GM19238 (cell line): ENCODE results near the gene C13orf46.

Experiments
- DNase-seq: peaks from one replicate; pipeline ENCODE4 v3.0.0; 2011; ENCODE audit warnings: low spot score; ENCODE audit not compliant: insufficient read length

The C13orf46 gene

GRCh38 chr13:113939944-113940297 is 34.0 kb downstream of the C13orf46 start:
- DNase-seq, result no peak

- DNase-seq, result no peak
Measured at GRCh38 chr13:113939129-113939943, 34.5 kb downstream of the C13orf46 start.

- no peak for DNase-seq
Measured at GRCh38 chr13:113938716-113939115, 35.2 kb downstream of the C13orf46 start.

GRCh38 chr13:113938246-113938645 is 35.6 kb downstream of the C13orf46 start:
- no peak for DNase-seq

GRCh38 chr13:113937527-113938180 is 36.2 kb downstream of the C13orf46 start:
- no peak for DNase-seq

- DNase-seq, result no peak
Measured at GRCh38 chr13:113937073-113937472, 36.8 kb downstream of the C13orf46 start.

- DNase-seq, result no peak
Measured at GRCh38 chr13:113936166-113936965, 37.5 kb downstream of the C13orf46 start.

GRCh38 chr13:113935001-113935844 is 38.7 kb downstream of the C13orf46 start:
- DNase-seq, result no peak

- DNase-seq, result no peak
Measured at GRCh38 chr13:113934576-113934975, 39.3 kb downstream of the C13orf46 start.

GRCh38 chr13:113933901-113934300 is 40.0 kb downstream of the C13orf46 start:
- no peak for DNase-seq

GRCh38 chr13:113931841-113932459 is 41.9 kb downstream of the C13orf46 start:
- DNase-seq, result no peak

- DNase-seq, result no peak
Measured at GRCh38 chr13:113930671-113931637, 42.9 kb downstream of the C13orf46 start.

GRCh38 chr13:113929628-113930615 is 44.0 kb downstream of the C13orf46 start:
- DNase-seq, result no peak

- DNase-seq, result no peak
Measured at GRCh38 chr13:113928685-113929627, 44.9 kb downstream of the C13orf46 start.

GRCh38 chr13:113927661-113928581 is 46.0 kb downstream of the C13orf46 start:
- no peak for DNase-seq
